RPMI7951 (cell line): ENCODE results near the gene ZDHHC18. TPM values are rescaled to one million over a fixed set of nuclear protein-coding genes. Genes with fewer than 3 reads are reported as not detected.
"Not testable (repeated sequence)": the region's sequence is repeated elsewhere in the genome, so short reads cannot be mapped to it uniquely, and the experiment has no call there.

Experiments used
- DNase-seq: peaks from one replicate; pipeline ENCODE4 v3.0.0-alpha.2; 2012; ENCODE audit warnings: low read depth
- total RNA-seq: library from RNA; depleted of rRNA; stranded (reverse); fragments of >200 nt; shearing (Covaris generic); gene quantifications from 2 replicates; pipeline ENCODE4 v1.2.3, GENCODE V29; 2014

ZDHHC18 gene
- total RNA-seq, 1 experiment from 2014 or later, result 20.8 TPM

DNA sequence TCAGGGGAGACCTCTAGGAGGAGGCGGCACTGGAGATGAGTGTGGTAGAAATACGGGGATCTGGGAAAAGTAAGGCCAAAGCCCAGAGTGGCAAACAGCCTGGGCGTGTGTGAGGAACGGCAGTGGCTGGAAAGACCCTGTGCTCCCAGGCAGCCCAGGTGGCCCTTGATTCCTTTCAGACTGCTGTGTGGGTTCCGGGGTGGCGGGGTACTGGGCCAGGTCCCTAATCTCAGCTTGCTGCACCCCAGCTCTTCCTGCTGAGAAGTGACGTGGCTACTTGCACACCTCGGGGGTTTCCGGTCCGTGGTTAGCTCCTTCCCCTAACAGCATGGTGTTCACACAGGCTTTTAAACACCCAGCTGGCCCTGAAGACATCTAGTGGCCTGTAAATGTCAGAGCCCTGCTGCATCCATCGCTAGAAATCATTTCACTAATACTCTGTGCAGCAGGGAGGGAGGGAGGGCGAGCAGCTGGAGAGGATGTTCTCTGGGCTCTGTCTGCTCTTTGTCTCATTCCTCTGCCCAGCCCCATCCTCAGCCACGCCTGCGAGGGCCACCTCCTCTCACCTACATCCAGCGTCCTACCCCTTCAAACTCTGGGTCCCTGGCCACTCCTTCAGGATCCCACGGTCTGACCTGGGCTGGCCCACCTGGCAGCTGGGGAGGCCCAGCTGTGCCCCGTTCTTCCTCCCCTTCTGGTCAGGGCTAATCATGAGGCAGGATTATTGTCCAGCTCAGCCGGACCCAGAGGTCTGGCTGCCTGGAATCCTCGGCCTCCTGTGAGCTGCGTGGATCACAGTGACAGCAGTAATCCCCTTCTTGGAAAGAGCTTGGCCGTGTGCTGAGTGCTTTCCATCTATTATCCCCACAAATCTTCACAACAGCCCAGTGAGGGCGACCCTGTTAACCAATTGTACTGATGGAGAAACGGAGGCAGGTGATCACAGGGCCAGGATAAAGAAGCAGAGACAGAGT, 7.2 kb downstream of the ZDHHC18 start:
- DNase-seq, result no peak

DNA sequence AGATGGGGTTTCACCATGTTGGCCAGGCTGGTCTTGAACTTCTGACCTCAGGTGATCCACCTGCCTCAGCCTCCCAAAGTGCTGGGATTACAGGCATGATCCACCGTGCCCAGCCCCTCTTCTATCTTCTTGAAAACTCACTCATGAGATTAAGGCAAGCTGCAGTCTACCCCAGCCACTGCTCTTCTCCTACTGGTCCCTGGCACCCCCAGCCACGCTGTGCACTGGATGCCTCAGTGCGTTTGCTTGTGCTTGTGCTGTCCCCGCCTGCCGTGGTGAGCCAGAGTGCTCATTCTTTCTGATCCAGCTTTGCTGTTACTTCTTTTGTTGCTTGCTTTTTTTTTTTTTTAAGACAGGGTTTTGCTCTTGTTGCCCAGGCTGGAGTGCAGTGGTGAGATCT, 11.2 kb downstream of the ZDHHC18 start:
- DNase-seq, result not testable (repeated sequence)

DNA sequence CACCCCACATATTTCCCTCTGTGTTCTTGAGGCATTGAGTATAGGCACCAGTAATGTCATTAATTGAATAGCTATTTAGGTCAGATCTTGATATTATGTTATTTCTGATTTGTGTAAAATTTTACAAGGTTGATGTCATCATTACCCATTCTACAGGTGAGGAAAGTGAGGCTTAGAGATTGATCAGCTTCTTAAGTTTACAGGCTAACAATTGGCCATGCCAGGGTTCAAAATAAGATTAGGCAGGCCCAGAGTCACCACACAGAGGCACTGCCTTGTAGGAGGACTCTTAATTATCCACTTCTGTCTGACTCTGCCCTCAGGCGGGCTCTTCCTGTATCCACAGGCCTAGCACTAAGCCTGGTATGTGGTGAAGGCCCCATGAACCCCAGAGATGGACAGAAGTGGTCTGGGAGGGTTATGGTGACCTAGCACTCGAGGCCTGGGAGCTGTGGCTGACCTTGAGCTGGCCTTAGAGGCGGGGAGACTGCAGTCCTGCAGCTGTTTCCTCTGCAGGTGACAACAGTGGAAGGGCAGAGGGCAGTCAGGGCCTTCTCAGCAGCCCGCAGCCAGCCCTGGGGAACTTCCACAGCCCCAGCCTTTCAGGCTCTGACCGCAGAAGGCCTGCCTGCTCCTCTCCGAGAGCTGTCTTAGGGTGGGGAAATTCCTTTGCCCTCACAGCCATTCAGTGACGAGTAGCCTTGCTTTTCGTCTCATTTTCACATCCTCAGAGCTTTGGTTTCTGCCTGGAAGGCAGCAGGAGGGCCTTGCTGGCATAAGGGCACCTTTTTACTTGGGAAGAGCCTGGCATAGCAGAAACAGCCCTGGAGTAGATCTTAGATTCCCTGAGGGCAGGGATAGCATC, 12.2 kb downstream of the ZDHHC18 start:
- DNase-seq, result no peak

DNA sequence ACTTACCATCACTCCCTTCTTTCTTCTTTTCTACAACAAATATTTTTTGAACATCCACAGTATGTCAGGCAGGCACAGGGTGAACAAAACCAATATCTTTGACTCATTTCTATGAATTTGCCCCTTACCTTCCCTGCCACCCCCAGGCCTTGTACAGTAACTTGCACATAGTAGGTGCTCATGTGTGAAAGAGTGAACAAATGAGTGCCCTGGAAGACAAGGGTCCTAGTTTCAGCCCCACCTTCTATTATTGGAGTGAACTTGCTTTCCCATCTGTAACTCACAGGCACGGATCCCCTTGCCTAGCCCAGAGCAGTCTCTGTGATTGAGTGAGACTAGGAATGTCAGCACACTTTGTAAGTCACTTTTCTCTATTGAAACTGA, 12.8 kb downstream of the ZDHHC18 start:
- DNase-seq, result no peak

DNA sequence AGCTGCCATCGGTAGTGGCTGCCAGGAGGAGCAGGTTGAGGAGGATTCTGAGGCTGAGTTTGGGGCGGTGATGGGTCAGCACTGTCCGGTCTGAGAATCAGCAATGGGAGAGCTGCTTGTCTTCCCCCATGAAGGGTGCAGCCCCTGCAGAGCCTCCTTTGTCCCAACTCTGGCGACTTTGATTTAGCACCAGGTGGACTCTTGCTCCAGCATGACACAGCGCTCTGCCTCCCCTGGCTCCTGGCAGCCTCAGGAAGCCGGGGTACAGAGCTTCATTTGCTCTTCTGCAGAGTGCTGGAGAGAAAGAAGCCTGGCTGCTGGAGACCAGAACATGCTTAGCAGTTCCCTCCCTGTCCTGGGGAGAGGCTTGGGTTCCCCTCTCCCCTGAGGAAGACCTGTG, 13.3 kb downstream of the ZDHHC18 start:
- DNase-seq, result no peak

DNA sequence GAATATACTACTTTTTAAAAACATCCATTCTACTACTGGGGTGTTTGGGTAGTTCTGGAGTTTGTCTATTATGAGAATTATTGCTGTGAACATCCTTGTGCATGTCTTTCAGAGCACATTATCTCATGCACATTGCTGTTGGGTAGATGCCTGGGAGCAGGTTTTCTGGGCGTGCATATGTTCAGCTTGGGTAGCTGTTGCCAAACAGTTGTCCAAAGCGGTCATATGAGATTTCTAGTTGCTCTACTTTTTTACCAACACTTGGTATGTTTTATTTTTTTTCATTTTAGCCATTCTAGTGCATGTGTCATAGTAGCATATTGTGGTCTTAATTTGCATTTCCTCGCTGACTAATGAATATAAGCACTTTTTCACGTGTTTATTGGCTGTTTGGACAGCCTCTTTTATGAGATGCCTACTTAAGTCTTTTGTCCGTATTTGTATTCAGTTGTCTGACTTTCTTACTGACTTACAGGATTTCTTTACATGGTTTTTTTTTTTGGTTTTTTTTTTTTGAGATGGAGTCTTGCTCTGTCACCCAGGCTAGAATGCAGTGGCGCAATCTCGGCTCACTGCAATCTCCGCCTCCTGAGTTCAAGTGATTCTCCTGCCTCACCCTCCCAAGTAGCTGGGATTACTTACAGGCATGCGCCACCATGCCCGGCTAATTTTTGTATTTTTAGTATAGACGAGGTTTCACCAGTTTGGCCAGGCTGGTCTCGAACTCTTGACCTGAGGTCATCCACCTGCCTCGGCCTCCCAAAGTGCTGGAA, 18.1 kb downstream of the ZDHHC18 start:
- no peak for DNase-seq

DNA sequence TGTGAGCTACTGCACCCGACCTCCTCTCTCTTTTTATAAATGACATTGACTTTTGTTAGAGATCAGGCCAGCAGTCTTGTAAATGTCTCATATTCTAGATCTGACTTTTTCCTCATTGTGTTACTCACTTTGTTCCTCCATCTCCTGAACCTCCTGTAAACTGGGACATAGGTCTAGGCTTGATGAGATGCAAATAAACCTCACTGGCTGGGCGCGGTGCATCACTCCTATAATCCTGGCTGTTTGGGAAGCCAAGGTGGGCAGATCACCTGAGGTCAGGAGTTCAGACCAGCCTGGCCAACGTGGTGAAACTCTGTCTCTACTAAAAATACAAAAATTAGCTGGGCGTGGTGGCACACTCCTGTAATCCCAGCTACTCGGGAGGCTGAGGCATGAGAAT, 21.3 kb downstream of the ZDHHC18 start:
- DNase-seq, result not testable (repeated sequence)

DNA sequence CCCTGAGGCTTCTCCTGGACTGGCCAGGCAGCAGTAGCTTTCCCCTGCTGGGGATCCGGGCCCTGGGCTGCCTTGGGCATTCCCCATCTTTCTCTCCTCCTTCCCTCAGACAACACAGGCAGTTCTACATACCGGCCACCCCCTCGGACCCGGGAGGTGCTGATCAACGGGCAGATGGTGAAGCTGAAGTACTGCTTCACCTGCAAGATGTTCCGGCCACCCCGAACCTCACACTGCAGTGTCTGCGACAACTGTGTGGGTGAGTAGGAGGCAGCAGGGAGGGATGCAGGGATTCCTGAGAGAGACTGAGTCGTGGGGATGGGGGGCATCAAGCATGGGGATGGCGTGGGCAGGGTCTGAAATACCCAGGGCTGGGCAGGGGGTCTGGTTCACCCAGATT, 22.0 kb downstream of the ZDHHC18 start:
- no peak for DNase-seq

DNA sequence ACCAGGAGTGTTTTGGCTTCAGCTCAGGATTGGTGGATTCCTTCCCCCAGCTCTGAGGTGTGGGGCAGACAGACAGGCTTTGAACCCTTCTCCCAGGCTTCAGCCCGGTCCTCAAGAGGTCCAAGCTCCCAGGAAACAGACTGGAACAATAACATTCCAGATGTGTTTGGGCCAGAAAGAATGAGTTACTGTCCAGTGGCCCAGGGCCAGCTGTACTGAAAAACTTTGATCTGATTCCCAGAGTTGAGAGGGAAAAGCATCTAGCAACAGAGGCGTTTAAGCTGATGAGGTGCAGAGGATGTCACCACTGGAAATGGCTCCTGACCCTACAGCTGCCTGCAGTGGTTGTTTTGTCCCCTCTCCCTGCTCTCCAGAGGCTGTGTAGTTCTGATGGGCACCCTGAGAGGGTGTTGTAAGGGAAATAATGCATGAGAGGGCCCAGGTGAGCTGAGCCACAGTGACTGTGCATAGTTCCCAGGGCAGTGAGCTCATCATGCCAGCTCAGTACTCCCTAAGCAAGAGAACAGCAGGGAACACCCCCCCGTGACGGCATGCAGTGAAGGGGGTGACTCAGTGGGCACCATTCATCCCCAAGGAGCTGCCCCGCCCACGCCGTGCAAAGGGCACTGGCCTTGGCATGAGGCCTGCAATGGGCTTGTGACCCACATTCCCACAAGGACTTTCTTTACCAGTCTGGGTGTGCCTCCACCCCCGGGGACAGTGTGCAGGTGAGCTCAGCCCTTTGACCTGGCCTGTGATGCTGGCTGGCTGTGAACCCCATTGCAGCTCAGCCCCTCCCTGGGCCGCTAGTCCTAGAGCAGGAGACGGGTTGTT, 22.7 kb downstream of the ZDHHC18 start:
- DNase-seq, result peak; percentile 77

DNA sequence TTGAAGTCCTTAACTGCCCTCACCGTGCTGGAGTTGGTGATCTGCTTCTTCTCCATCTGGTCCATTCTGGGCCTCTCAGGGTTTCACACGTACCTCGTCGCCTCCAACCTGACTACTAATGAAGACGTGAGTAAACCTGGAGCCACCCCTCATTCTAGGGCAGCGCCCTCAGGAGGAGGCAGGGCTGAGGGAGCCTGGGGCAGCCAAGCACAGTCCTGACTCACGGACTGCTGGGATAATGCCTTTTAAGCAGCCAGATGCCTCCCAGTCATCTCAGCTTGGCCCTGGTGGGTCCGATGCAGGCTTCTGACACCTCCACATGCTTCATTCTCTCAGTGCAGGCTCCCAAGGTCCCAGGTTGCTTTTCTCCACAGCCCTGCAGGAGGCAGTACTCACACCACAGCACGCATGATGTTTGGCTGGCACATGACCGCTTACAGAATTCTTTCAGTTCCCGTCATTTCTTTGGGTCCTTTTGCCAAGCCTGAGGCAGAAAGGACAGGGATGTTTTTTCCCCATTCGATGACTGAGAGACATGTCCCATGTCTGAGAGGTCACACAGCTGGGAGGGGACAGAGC, 24.7 kb downstream of the ZDHHC18 start:
- no peak for DNase-seq

DNA sequence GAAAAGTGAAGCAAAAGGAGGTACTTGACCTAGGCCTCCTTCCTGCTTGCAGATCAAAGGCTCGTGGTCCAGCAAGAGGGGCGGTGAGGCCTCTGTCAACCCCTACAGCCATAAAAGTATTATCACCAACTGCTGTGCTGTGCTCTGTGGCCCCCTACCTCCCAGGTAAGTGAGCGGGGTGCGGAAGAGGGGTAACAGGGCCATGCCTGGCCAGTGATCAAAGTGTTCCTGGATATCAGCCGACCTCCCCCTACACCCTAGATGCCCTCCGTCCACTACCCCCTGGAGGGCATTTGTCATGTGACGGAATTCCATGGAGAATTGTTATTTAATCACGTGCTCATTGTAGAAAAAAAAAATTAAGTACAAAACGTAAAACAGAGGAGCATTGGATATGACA, 26.2 kb downstream of the ZDHHC18 start:
- no peak for DNase-seq

DNA sequence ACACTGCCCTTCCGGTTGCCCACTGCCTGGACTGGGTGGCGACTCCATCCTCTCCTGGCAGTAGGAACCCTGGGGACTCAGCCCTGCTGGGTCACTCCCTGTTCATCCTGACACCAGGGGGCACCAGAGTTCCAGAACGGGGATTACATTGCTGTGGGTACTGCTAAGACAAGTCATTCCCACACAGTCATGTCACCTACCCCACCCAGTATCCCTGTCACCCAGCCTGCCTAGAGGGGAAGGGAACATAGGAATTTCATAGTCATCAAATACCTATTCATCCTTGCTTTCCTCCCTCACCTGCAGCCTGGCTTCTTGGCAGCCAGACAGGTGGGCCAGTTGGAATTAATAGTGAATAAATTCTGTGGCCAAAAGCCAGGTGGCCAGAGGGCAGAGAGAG, 26.7 kb downstream of the ZDHHC18 start:
- DNase-seq, result peak; percentile 78

DNA sequence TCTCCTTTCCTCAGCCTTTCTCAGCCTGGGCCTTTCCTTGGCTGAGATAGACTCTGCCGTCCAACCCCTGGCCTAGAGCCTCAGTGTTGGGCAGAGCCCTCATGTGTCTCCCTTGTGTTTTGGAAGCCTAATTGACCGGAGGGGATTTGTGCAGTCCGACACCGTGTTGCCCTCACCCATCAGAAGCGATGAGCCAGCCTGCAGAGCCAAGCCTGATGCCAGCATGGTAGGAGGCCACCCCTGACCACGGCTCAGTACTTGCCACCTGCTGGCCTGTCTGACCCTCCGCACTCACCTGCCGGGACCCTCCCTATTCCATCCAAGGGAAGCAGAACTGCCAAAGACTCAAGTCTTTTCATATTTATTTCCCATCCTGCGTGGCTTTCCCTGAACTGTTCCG, 27.1 kb downstream of the ZDHHC18 start:
- DNase-seq, result no peak

DNA sequence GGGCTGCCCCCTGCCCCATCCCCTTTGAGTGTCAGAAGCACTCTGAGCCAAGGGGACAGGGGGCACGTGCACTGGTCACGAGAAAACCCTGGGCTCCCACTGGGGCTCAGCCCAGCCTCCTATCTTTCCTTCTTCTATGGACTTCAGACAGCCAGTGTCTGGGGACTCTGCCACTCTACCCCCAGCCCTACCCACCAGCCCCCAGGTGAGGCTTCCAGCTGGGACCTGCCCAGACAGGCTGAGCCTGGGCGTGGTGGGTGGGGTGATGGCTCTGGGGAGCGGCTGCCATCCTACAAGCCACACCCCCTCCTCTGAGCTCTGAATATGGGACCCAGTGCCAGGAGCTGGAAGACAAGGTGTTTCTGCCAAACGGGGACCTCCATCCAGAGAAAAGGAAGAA, 28.4 kb downstream of the ZDHHC18 start:
- no peak for DNase-seq

DNA sequence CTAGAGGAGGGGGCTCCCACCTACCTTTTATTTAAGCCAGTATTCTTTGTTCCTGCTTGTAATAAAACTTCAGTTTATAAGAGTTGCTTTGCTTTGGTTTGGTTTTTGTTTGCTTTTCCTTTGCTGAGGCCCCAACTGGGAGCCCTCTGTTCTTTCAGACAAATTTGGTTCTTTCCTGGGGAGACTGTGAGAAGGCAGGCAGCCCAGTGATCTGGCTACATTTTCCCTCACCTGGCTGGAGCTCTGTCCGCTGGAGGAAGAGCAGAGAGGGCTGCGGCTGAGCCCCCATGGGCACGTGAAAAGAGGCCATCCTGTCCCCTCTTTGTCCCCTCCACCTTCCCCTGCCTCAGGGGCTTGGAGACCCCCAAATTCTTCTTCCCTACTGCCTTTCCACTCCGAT, 29.1 kb downstream of the ZDHHC18 start:
- DNase-seq, result no peak

DNA sequence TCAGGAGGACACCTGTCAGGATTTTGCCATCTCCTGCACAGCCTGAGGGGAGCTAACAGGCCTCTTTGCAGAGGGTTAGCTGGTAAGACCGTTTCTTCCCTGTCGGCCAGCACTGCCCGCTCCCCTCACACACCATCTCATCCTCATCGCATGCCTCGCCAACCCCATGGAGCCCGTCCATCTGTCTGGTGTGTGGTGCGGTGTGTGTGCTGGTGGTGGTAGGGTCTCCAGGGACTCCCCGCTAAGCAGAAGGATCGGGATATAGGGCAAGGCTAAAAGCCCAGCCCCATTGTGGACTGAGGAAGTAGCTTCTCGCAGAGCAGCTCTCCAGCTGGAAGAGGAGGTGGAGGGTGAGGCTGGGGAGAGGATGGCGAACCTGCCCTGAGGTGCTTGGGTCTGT, 29.7 kb downstream of the ZDHHC18 start:
- no peak for DNase-seq

DNA sequence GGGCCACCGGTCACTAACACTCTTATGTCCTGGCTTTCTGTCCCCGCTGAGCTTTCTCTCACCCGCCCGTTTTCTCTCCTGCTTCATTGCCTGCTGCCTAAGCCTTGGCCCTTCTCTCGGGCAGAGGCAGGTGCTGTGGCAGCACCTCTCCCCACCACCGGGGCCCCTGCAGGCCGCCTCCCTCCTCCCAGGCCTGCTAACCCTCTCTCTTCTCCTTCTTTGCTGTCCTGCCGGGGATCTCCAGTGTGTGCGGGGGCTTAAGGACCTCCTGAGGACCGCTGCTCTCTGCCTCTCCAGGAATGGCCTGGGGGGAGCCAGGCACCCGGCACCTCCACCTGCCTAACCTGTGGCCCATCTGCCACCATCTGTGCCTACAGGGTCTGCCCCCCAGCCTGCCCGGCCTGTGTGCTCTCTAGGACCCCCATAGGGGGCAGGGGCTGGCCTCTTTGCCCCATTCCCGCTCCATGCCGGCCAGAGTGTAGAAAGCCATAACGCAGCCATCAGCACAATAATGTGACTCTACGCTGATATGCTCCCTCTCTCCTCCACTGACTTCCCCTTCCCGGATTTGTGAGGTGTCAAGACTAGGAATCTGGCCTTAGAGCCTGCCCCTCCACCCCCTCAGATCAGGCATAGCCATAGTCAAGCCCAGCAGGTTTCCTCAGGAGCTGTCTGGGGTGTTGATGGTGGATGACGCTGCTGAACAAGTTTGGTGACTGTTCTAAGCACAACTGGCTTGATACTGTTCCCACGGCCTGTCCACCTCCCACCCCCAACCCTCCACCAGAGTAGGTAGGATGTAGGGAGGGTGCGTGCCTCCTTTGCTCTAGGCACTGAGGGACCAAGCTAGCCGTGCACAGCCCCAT, 30.3 kb downstream of the ZDHHC18 start:
- no peak for DNase-seq

DNA sequence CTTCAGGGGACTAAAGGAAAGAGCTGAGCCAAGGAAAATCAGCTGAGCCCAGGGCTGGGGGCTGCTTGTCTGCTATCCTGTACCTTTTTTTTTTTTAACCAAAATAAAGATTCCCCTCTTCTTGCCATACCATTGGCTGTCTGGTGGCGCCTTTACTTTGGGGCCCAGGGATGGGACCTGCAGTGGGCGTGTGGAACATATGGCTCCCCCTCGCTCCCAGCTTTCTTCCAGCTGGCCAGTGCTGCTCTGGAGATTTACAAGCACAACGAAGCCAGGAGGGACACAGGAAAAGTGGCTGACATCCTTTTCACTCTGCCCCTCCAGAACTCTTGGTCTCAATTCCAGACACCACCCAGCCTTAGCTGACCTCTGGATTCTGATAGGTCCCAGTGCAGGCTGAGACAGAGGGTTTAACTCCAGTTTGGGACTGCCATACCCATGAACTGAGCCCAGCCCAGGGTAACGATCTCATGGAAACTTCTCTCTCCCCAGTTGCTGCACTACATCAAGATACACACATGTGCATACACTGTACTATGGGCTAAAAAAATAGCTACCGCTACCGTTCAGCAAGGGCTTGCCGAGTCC, 31.1 kb downstream of the ZDHHC18 start:
- DNase-seq, result no peak

DNA sequence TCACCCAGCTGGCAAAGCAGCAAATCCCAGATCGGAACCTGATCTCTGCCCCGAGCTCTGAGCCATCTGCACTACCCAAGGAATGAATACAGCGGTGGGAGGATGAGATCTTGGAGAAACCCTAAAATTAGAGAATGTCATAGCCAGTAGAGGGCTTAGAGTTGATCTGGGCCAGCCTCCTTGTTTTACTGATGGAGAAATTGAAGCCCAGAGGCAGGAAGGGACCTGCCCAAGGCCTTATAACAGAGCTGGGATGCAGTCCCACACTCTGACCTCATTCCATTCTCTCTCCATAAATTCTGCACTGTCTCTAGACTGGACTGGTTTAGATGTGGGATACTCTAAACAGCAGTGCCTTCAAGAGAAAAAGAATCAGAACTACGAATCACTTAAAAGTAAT, 31.7 kb downstream of the ZDHHC18 start:
- DNase-seq, result no peak
